Liver (tissue), 9 donors: Measurements from ENCODE around the gene KCNK3. TPM values are rescaled to one million over a fixed set of nuclear protein-coding genes. Genes with fewer than 3 reads are reported as not detected.

ENCODE experiments used
- DNase-seq: peaks from one replicate; pipeline ENCODE4 v3.0.0-alpha.2; 2017; ENCODE audit warnings: low spot score
- H3K27ac ChIP-seq, 2 donors: one replicate each; pipeline ENCODE4 v1.7.0; 2013; ENCODE audit warnings: inconsistent platforms in 2 of 2, low read length in 2 of 2, control low read depth in 1 of 2, low read depth in 1 of 2, mild to moderate bottlenecking in 1 of 2
- H3K27me3 ChIP-seq, 4 donors: one replicate each; pipeline versions ENCODE4 v1.6.1 to v1.7.0; 2013; ENCODE audit warnings: low read length in 3 of 4, inconsistent platforms in 1 of 4, mild to moderate bottlenecking in 1 of 4, moderate library complexity in 1 of 4; ENCODE audit not compliant: control insufficient read depth in 4 of 4, insufficient read depth in 4 of 4
- H3K36me3 ChIP-seq, 4 donors: one replicate each; pipeline versions ENCODE4 v1.6.1 to v1.7.0; 2013; ENCODE audit warnings: low read length in 3 of 4, mild to moderate bottlenecking in 3 of 4, low read depth in 1 of 4, moderate library complexity in 1 of 4; ENCODE audit not compliant: control insufficient read depth in 4 of 4, insufficient read depth in 3 of 4
- H3K4me1 ChIP-seq, 4 donors: one replicate each; pipeline versions ENCODE4 v1.6.1 to v1.7.0; 2013; ENCODE audit warnings: low read length in 3 of 4, mild to moderate bottlenecking in 3 of 4, moderate library complexity in 1 of 4; ENCODE audit not compliant: control insufficient read depth in 4 of 4, insufficient read depth in 4 of 4
- H3K4me3 ChIP-seq, 3 donors: one replicate each; pipeline versions ENCODE4 v1.6.1 to v1.7.0; 2013; ENCODE audit warnings: low read length in 3 of 3, control low read depth in 1 of 3, low read depth in 1 of 3, mild to moderate bottlenecking in 1 of 3
- H3K9ac ChIP-seq, 2 donors: one replicate each; pipeline ENCODE4 v1.7.0; 2013; ENCODE audit warnings: low read length in 2 of 2, mild to moderate bottlenecking in 2 of 2, moderate library complexity in 2 of 2, control low read depth in 1 of 2, low read depth in 1 of 2
- H3K9me3 ChIP-seq, 4 donors: one replicate each; pipeline versions ENCODE4 v1.6.1 to v1.7.0; 2013; ENCODE audit warnings: low read length in 3 of 4; ENCODE audit not compliant: control insufficient read depth in 4 of 4
- EGR1 ChIP-seq, 2 donors: IDR thresholded peaks; 2 replicates each; pipeline ENCODE4 v1.6.1; 2016 to 2018; ENCODE audit warnings: antibody characterized with exemption in 2 of 2, low read depth in 2 of 2
- FOXA1 ChIP-seq: IDR thresholded peaks from 2 replicates; pipeline ENCODE4 v1.6.1; 2016; ENCODE audit warnings: antibody characterized with exemption
- FOXA2 ChIP-seq: IDR thresholded peaks from 2 replicates; pipeline ENCODE4 v1.6.1; 2016; ENCODE audit warnings: antibody characterized with exemption
- GABPA ChIP-seq, 2 donors: IDR thresholded peaks in 1 of 2; conservative IDR thresholded peaks in 1 of 2; 2 replicates each; pipeline ENCODE4 v1.6.1; 2016; ENCODE audit warnings: antibody characterized with exemption in 2 of 2, mild to moderate bottlenecking in 1 of 2, moderate library complexity in 1 of 2
- HNF4A ChIP-seq, 2 donors: conservative IDR thresholded peaks; 2 replicates each; pipeline ENCODE4 v1.6.1; 2016; ENCODE audit warnings: antibody characterized with exemption in 2 of 2, mild to moderate bottlenecking in 2 of 2
- HNF4G ChIP-seq: IDR thresholded peaks from 2 replicates; pipeline ENCODE4 v1.6.1; 2016; ENCODE audit warnings: antibody characterized with exemption
- JUND ChIP-seq, 2 donors: IDR thresholded peaks; 2 replicates each; pipeline ENCODE4 v1.6.1; 2016; ENCODE audit warnings: antibody characterized with exemption in 2 of 2
- NR2F2 ChIP-seq: IDR thresholded peaks from 2 replicates; pipeline ENCODE4 v1.6.1; 2016; ENCODE audit warnings: antibody characterized with exemption
- RAD21 ChIP-seq, 2 donors: IDR thresholded peaks; 2 replicates each; pipeline ENCODE4 v1.6.1; 2016; ENCODE audit warnings: antibody characterized with exemption in 2 of 2, mild to moderate bottlenecking in 2 of 2
- RXRA ChIP-seq, 2 donors: IDR thresholded peaks; 2 replicates each; pipeline ENCODE4 v1.6.1; 2017 to 2018; ENCODE audit warnings: antibody characterized with exemption in 2 of 2, mild to moderate bottlenecking in 1 of 2
- SP1 ChIP-seq: IDR thresholded peaks from 2 replicates; pipeline ENCODE4 v1.6.1; 2018; ENCODE audit warnings: antibody characterized with exemption, mild to moderate bottlenecking
- TAF1 ChIP-seq: conservative IDR thresholded peaks from 2 replicates; pipeline ENCODE4 v1.6.1; 2016; ENCODE audit warnings: antibody characterized with exemption, mild to moderate bottlenecking
- YY1 ChIP-seq: IDR thresholded peaks from 2 replicates; pipeline ENCODE4 v1.6.1; 2016; ENCODE audit warnings: antibody characterized with exemption, mild to moderate bottlenecking
- WGBS: extraction: QIAGEN DNeasy Blood & Tissue Kit; methylation state at CpG from one replicate; pipeline ENCODE4 v1.1.7; 2013; 5-methylcytosine and 5-hydroxymethylcytosine counted together
- polyA plus RNA-seq, 2 donors: library from polyadenylated mRNA; stranded (reverse) in 1 of 2; unstranded in 1 of 2; fragments of 200-250 nt in 1 of 2; fragments of >200 nt in 1 of 2; fragmentation: Nextera tagmentation in 1 of 2; extraction: Ambion mirVana in 1 of 2; gene quantifications; one replicate each; pipeline versions ENCODE4 v1.2.1 to v1.2.3, GENCODE V29; 2013 to 2015
- total RNA-seq, 2 donors: library from RNA; depleted of rRNA; stranded (reverse); fragments of >200 nt; gene quantifications; one replicate each; pipeline ENCODE4 v1.2.3, GENCODE V29; 2014
- TF ChIP-seq, protein P1 (sequence below): IDR thresholded peaks from 2 replicates; pipeline ENCODE4 v1.6.1; 2016; ENCODE audit warnings: antibody characterized with exemption
- TF ChIP-seq, protein P2 (sequence below): IDR thresholded peaks from 2 replicates; pipeline ENCODE4 v1.6.1; 2016; ENCODE audit warnings: antibody characterized with exemption, mild to moderate bottlenecking
- TF ChIP-seq, protein P3 (sequence below): fragments of 150-350 bp; IDR thresholded peaks from 2 replicates; pipeline ENCODE4 v1.5.1; 2017; ENCODE audit warnings: improper control_type of control experiment, low read depth, low read length; ENCODE audit not compliant: missing input control
- TF ChIP-seq, protein P4 (sequence below): IDR thresholded peaks from 2 replicates; pipeline ENCODE4 v1.6.1; 2016; ENCODE audit warnings: antibody characterized with exemption
- TF ChIP-seq, protein P5 (sequence below): IDR thresholded peaks from 2 replicates; pipeline ENCODE4 v1.6.1; 2016; ENCODE audit warnings: antibody characterized with exemption
- donor health status: healthy.
- donor health status: healthy.
- donor health status: healthy.
- donor health status: healthy.
- donor health status: healthy.

KCNK3 gene
- total and polyA plus RNA-seq, 4 donors = 0.78 to 6.6 (median 2.6) TPM; not detected in 1

DNA sequence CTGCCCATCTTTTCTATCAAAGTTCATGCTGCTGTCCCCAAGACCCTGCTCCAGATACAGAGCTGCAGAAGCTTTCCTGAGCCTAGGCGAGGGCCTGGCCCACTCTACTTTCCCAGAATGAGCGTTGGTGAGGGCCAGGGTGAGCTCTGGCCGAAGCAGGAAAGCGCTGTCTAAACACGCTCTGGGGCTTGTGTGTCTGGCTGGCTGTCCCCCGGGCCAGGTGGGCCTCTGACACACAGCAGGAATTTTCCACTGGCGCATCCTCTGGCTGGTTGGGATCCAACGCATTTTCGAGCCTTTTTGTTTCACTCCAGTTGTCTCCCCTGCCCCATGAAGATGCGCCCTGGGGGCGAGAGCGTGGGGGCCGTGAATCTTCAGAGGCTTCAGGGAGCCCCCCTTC is 17.8 kb upstream of the KCNK3 start:
- no peaks in the 10 kb centered on the region for H3K36me3 ChIP-seq
- peaks cover 0 to 5% (median 2%) of the 10 kb centered on the region in 4 donors for H3K9me3 ChIP-seq
- peaks cover 0 to 4% (median 0%) of the 10 kb centered on the region in 4 donors for H3K27me3 ChIP-seq
- 91% methylated on average over 13 of the region's 13 CpGs for WGBS
- H3K9ac ChIP-seq = no peak overlapping the region
- H3K27ac ChIP-seq = no peak overlapping the region
- DNase-seq = no peak
- no peak for TF ChIP-seq FOXA2
- no peak for TF ChIP-seq TAF1
- TF ChIP-seq SP1 = no peak
- no peak for TF ChIP-seq JUND (IDR thresholded peaks at IDR 0.05)
- TF ChIP-seq, protein P1, sequence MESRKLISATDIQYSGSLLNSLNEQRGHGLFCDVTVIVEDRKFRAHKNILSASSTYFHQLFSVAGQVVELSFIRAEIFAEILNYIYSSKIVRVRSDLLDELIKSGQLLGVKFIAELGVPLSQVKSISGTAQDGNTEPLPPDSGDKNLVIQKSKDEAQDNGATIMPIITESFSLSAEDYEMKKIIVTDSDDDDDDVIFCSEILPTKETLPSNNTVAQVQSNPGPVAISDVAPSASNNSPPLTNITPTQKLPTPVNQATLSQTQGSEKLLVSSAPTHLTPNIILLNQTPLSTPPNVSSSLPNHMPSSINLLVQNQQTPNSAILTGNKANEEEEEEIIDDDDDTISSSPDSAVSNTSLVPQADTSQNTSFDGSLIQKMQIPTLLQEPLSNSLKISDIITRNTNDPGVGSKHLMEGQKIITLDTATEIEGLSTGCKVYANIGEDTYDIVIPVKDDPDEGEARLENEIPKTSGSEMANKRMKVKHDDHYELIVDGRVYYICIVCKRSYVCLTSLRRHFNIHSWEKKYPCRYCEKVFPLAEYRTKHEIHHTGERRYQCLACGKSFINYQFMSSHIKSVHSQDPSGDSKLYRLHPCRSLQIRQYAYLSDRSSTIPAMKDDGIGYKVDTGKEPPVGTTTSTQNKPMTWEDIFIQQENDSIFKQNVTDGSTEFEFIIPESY = no peak
- no peak for TF ChIP-seq RAD21 (IDR thresholded peaks at IDR 0.05)
- TF ChIP-seq, protein P2, sequence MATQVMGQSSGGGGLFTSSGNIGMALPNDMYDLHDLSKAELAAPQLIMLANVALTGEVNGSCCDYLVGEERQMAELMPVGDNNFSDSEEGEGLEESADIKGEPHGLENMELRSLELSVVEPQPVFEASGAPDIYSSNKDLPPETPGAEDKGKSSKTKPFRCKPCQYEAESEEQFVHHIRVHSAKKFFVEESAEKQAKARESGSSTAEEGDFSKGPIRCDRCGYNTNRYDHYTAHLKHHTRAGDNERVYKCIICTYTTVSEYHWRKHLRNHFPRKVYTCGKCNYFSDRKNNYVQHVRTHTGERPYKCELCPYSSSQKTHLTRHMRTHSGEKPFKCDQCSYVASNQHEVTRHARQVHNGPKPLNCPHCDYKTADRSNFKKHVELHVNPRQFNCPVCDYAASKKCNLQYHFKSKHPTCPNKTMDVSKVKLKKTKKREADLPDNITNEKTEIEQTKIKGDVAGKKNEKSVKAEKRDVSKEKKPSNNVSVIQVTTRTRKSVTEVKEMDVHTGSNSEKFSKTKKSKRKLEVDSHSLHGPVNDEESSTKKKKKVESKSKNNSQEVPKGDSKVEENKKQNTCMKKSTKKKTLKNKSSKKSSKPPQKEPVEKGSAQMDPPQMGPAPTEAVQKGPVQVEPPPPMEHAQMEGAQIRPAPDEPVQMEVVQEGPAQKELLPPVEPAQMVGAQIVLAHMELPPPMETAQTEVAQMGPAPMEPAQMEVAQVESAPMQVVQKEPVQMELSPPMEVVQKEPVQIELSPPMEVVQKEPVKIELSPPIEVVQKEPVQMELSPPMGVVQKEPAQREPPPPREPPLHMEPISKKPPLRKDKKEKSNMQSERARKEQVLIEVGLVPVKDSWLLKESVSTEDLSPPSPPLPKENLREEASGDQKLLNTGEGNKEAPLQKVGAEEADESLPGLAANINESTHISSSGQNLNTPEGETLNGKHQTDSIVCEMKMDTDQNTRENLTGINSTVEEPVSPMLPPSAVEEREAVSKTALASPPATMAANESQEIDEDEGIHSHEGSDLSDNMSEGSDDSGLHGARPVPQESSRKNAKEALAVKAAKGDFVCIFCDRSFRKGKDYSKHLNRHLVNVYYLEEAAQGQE = no peak
- TF ChIP-seq RXRA (IDR thresholded peaks at IDR 0.05) = no peak
- TF ChIP-seq GABPA (IDR thresholded peaks at IDR 0.05 in 1 of 2, conservative IDR thresholded peaks at IDR 0.05 in 1 of 2) = no peak
- TF ChIP-seq HNF4G = no peak
- no peak overlapping the region for H3K4me3 ChIP-seq
- no peaks in the 10 kb centered on the region for H3K4me1 ChIP-seq

DNA sequence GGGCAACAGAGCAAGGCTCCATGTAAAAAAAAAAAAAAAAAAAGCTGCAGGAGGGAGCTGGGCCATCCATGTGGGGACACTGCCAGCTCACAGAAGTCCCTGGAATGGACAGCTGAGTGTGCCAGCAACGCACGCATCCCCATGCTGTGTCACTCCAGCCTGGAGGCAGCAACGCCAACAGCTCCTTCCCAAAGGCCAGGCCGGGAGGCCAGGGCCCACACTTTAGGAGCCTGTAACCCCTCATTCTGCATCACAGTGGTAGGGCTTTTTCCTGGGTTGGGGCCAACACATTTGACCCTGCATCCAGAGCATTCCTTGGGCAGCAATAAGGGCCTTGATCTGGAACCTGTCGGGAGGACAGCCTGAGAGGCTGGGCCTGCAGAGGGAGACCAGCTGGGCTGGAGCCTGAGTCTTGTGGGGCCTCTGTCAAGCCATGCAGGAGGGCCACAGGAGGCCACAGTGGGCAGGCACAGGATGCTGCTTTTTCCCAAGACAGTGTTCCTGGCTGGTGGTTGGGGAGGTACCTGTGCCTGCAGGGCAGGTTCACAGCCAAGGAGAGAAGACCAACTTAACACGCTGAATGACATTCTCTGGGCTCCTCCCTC is 16.8 kb upstream of the KCNK3 start:
- Histone ChIP-seq H3K9me3 (peaks cover 0 to 5% (median 2%) of the 10 kb centered on the region in 4 donors), H3K27ac (no peak overlapping the region), H3K36me3 (no peaks in the 10 kb centered on the region), H3K4me3 (no peak overlapping the region), H3K27me3 (no peaks in the 10 kb centered on the region), H3K9ac (no peak overlapping the region), H3K4me1 (no peaks in the 10 kb centered on the region)
- 96% methylated on average over 6 of the region's 6 CpGs for WGBS
- DNase-seq = no peak
- TF ChIP-seq RXRA (IDR thresholded peaks at IDR 0.05) = no peak
- TF ChIP-seq, protein P3, sequence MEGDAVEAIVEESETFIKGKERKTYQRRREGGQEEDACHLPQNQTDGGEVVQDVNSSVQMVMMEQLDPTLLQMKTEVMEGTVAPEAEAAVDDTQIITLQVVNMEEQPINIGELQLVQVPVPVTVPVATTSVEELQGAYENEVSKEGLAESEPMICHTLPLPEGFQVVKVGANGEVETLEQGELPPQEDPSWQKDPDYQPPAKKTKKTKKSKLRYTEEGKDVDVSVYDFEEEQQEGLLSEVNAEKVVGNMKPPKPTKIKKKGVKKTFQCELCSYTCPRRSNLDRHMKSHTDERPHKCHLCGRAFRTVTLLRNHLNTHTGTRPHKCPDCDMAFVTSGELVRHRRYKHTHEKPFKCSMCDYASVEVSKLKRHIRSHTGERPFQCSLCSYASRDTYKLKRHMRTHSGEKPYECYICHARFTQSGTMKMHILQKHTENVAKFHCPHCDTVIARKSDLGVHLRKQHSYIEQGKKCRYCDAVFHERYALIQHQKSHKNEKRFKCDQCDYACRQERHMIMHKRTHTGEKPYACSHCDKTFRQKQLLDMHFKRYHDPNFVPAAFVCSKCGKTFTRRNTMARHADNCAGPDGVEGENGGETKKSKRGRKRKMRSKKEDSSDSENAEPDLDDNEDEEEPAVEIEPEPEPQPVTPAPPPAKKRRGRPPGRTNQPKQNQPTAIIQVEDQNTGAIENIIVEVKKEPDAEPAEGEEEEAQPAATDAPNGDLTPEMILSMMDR = no peak
- no peak for TF ChIP-seq EGR1 (IDR thresholded peaks at IDR 0.05; ENCODE audit: low read depth in 2 of 2)
- TF ChIP-seq HNF4A (conservative IDR thresholded peaks at IDR 0.05) = no peak
- TF ChIP-seq, protein P1 = no peak
- TF ChIP-seq RAD21 (IDR thresholded peaks at IDR 0.05) = no peak
- no peak for TF ChIP-seq TAF1
- no peak for TF ChIP-seq NR2F2
- no peak for TF ChIP-seq FOXA1
- TF ChIP-seq, protein P4, sequence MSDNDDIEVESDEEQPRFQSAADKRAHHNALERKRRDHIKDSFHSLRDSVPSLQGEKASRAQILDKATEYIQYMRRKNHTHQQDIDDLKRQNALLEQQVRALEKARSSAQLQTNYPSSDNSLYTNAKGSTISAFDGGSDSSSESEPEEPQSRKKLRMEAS = no peak
- no peak for TF ChIP-seq GABPA (IDR thresholded peaks at IDR 0.05 in 1 of 2, conservative IDR thresholded peaks at IDR 0.05 in 1 of 2)
- TF ChIP-seq, protein P2 = no peak
- TF ChIP-seq, protein P5, sequence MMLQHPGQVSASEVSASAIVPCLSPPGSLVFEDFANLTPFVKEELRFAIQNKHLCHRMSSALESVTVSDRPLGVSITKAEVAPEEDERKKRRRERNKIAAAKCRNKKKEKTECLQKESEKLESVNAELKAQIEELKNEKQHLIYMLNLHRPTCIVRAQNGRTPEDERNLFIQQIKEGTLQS = no peak
- TF ChIP-seq YY1 = no peak
- TF ChIP-seq HNF4G = no peak
- TF ChIP-seq JUND (IDR thresholded peaks at IDR 0.05) = no peak
- TF ChIP-seq FOXA2 = no peak
